WI38 (cell line): ENCODE results near the gene CCDC9.

Experiments
- H3K4me3 ChIP-seq: 2 replicates; pipeline ENCODE4 v1.5.1; 2011; ENCODE audit warnings: low read depth, mild to moderate bottlenecking, control low read depth, low read length
- CTCF ChIP-seq: IDR thresholded peaks from 2 replicates; pipeline ENCODE4 v1.5.1; 2012; ENCODE audit warnings: low read depth, mild to moderate bottlenecking, control low read depth, low read length

CCDC9 gene

DNA sequence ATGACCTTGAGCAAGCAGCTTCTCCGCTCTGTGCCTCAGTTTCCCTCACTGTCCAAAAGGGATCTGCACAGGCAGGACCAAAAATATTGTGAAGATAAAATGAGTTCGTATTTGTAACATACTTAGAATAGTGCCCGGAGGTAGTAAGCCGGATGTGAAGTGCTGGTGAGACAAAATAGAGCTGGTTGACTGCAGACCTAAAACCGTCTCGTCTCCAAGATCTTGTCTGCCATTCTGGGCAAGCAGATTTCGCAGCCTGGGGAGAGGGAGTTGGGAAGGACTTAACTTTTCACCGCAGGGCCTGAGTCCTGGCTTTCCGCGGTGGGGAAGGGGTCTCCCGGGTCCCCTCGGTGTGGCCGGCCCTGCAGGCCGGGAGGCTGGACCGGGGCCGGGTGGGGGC is 17.2 kb upstream of the CCDC9 start:
- no peak for TF ChIP-seq CTCF
- H3K4me3 ChIP-seq = no peak overlapping the region; the same call in 1 of the 2 replicates

- peak overlapping the region; percentile 24; the same call in 1 of the 2 replicates for H3K4me3 ChIP-seq
- TF ChIP-seq CTCF = no peak
These were observed 16.6 kb upstream of the CCDC9 start for GRCh38 chr19:47239610-47240296.

DNA sequence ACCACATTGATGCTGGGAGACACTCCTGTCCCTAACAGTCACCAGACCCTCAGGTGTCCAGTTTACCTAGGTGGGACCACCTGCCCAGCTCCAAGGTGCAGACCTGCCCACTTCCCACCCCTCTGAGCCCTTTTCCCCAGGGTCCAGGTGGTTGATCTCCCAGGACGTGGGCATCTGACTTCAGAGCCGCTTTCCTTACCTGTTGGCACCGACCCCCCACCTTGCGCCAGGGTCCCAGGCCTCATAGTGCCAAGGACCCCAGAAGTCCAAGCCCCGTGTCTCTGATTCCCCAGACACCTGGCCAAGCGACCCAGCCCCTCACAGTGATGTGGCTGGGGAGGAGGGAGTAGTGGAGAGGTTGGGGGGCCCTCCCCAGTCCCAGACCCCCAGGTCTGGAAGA is 15.8 kb upstream of the CCDC9 start:
- no peak for TF ChIP-seq CTCF
- no peak overlapping the region for H3K4me3 ChIP-seq

- H3K4me3 ChIP-seq = no peak overlapping the region
- no peak for TF ChIP-seq CTCF
These were observed 15.1 kb upstream of the CCDC9 start for GRCh38 chr19:47240996-47241918.

DNA sequence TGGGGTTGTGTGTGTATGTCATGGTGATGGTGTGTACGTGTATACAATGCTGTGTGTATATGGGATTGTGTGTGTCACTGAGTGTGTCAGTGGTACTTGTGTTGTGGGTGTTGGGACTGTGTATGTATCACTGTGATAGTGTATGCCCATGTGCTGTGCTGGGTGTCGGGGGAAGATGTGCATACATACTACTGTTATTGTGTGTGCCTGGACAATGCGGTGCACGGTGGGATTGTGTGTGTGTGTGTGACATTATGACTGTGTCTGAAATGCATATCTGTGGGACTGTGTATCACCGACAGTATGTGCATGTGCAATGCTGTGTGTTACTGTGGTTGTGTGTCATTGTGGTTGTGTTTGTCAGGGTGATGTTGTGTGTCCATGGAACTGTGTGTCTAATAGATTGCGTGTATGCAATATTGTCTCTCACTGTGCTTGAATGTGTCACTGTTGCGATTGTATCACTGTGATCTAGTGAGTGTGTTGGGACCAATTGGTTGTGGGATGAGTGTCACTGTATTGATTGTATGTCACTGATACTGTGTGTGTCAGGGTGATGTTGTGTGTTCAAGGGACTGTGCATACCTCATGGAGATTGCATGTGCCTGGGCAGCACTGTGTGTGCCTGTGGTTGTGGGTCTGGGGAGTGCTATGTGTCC is 14.3 kb upstream of the CCDC9 start:
- TF ChIP-seq CTCF = no peak
- H3K4me3 ChIP-seq = no peak overlapping the region

- TF ChIP-seq CTCF = no peak
- peak overlapping the region; percentile 62 for H3K4me3 ChIP-seq
These were observed 13.0 kb upstream of the CCDC9 start for GRCh38 chr19:47243364-47243775.
